ENCODE data around the gene RAPGEF4.

DNA sequence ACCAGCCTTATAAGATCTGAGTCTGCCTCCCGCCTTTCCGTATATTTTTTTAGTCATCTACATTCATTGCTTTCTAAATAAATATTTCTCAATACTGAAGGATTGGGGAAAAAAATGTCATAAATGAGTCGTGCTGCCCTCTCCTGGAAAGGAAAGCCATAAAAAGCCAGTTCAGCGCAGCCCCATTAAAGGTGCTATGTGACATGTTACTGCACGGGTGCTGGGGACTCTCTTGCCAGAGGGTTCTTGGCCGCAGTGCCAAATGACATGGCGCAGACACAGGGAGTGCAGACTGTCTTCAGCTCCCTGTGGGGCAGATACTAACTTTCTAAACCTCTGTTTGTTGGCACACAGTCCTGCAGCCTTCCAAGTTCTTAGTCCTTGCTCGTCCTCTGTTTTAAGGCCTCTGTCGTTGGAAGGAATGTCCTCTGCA, 286.3 kb downstream of the RAPGEF4 start:
- TF ChIP-seq, protein P1, sequence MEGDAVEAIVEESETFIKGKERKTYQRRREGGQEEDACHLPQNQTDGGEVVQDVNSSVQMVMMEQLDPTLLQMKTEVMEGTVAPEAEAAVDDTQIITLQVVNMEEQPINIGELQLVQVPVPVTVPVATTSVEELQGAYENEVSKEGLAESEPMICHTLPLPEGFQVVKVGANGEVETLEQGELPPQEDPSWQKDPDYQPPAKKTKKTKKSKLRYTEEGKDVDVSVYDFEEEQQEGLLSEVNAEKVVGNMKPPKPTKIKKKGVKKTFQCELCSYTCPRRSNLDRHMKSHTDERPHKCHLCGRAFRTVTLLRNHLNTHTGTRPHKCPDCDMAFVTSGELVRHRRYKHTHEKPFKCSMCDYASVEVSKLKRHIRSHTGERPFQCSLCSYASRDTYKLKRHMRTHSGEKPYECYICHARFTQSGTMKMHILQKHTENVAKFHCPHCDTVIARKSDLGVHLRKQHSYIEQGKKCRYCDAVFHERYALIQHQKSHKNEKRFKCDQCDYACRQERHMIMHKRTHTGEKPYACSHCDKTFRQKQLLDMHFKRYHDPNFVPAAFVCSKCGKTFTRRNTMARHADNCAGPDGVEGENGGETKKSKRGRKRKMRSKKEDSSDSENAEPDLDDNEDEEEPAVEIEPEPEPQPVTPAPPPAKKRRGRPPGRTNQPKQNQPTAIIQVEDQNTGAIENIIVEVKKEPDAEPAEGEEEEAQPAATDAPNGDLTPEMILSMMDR (IDR thresholded peaks at IDR 0.05), result no peak
- TF ChIP-seq POLR2A (IDR thresholded peaks at IDR 0.05), result no peak

All from sigmoid colon (tissue), 3 donors.